ENCODE measurements around the gene RIMS3.

- no peak for TF ChIP-seq TAF1 (IDR thresholded peaks at IDR 0.05; ENCODE audit: borderline replicate concordance, low read depth, low read length)
- no peak for TF ChIP-seq POLR2A (IDR thresholded peaks at IDR 0.05; ENCODE audit: low read depth, low read length)
- TF ChIP-seq POLR2AphosphoS5 (IDR thresholded peaks at IDR 0.05; ENCODE audit: low read depth, low read length) = no peak
These were observed 47.0 kb upstream of the RIMS3 start for GRCh38 chr1:40712405-40712944.

Data from GM12892 (cell line).